Chondrocyte (in vitro differentiated cells): ENCODE measurements around the gene ERBB4. TPM values are rescaled to one million over a fixed set of nuclear protein-coding genes. Genes with fewer than 3 reads are reported as not detected.
"Not testable (repeated sequence)": the region's sequence is repeated elsewhere in the genome, so short reads cannot be mapped to it uniquely, and the experiment has no call there.

Experiments used
- DNase-seq: peaks from one replicate; pipeline ENCODE4 v3.0.0; 2021; ENCODE audit warnings: mixed read lengths, low spot score
- H3K27ac Mint-ChIP-seq: one replicate; pipeline ENCODE4 v1.8.0; 2021; ENCODE audit warnings: mild to moderate bottlenecking, moderate library complexity, mixed read lengths; ENCODE audit not compliant: unreplicated experiment
- H3K27me3 Mint-ChIP-seq: 2 replicates; pipeline ENCODE4 v1.8.0; 2021; ENCODE audit warnings: low read depth, mixed read lengths
- H3K36me3 Mint-ChIP-seq: 2 replicates; pipeline ENCODE4 v1.8.0; 2021; ENCODE audit warnings: low read depth, mixed read lengths
- H3K4me1 Mint-ChIP-seq: 2 replicates; pipeline ENCODE4 v1.8.0; 2021; ENCODE audit warnings: low read depth, mild to moderate bottlenecking, mixed read lengths
- H3K4me3 Mint-ChIP-seq: one replicate; pipeline ENCODE4 v1.8.0; 2021; ENCODE audit warnings: mild to moderate bottlenecking, moderate library complexity, mixed read lengths; ENCODE audit not compliant: unreplicated experiment
- H3K9me3 Mint-ChIP-seq: 2 replicates; pipeline ENCODE4 v1.8.0; 2021; ENCODE audit warnings: low read depth, mixed read lengths
- CTCF ChIP-seq: fragments of 200-600 bp; sonication (generic); IDR thresholded peaks from 2 replicates; pipeline ENCODE4 v1.5.0; 2021; ENCODE audit warnings: antibody characterized with exemption, mild to moderate bottlenecking, moderate library complexity
- total RNA-seq: library from RNA; stranded (reverse); gene quantifications from 3 replicates; pipeline ENCODE4 v1.2.1, GENCODE V29; 2021

The ERBB4 gene
- total RNA-seq, 1 donor from 2014 or later: 1.3 TPM

GRCh38 chr2:212465456-212465855, 73.1 kb downstream of the ERBB4 start:
- no peak for TF ChIP-seq CTCF
- H3K9me3 Mint-ChIP-seq: peaks cover 14% of the 10 kb centered on the region
- no peak overlapping the region for H3K4me3 Mint-ChIP-seq
- no peaks in the 10 kb centered on the region for H3K36me3 Mint-ChIP-seq
- no peaks in the 10 kb centered on the region for H3K27me3 Mint-ChIP-seq
- H3K4me1 Mint-ChIP-seq: no peaks in the 10 kb centered on the region
- H3K27ac Mint-ChIP-seq: no peak overlapping the region
- DNase-seq: no peak

- DNase-seq, H3K27me3 Mint-ChIP-seq, H3K4me3 Mint-ChIP-seq, H3K4me1 Mint-ChIP-seq, H3K27ac Mint-ChIP-seq, H3K36me3 Mint-ChIP-seq: not testable (repeated sequence)
- H3K9me3 Mint-ChIP-seq: peaks cover 19% of the 10 kb centered on the region
These were observed 76.9 kb downstream of the ERBB4 start for GRCh38 chr2:212461708-212462107.

GRCh38 chr2:212454149-212454548, 84.5 kb downstream of the ERBB4 start:
- H3K27me3 Mint-ChIP-seq: no peaks in the 10 kb centered on the region
- H3K4me1 Mint-ChIP-seq: peaks cover 26% of the 10 kb centered on the region
- H3K9me3 Mint-ChIP-seq: no peaks in the 10 kb centered on the region
- no peak overlapping the region for H3K4me3 Mint-ChIP-seq
- no peak for DNase-seq
- TF ChIP-seq CTCF: no peak
- H3K36me3 Mint-ChIP-seq: peaks cover 2% of the 10 kb centered on the region
- H3K27ac Mint-ChIP-seq: no peak overlapping the region

GRCh38 chr2:212451786-212452231, 86.8 kb downstream of the ERBB4 start:
- TF ChIP-seq CTCF: no peak

GRCh38 chr2:212448698-212449097, 89.9 kb downstream of the ERBB4 start:
- no peak for DNase-seq
- Mint-ChIP-seq H3K4me1 (peaks cover 31% of the 10 kb centered on the region), H3K9me3 (peaks cover 7% of the 10 kb centered on the region), H3K36me3 (no peaks in the 10 kb centered on the region), H3K4me3 (no peak overlapping the region), H3K27ac (no peak overlapping the region), H3K27me3 (no peaks in the 10 kb centered on the region)
- TF ChIP-seq CTCF: no peak

More at GRCh38 chr2:212451786-212452231, 86.8 kb downstream of the ERBB4 start:
- no peaks in the 10 kb centered on the region for H3K27me3 Mint-ChIP-seq
- H3K36me3 Mint-ChIP-seq: no peaks in the 10 kb centered on the region
- H3K4me1 Mint-ChIP-seq: peaks cover 31% of the 10 kb centered on the region
- peak overlapping the region; percentile 38 for H3K27ac Mint-ChIP-seq
- H3K9me3 Mint-ChIP-seq: no peaks in the 10 kb centered on the region
- H3K4me3 Mint-ChIP-seq: peak overlapping the region; percentile 0
- no peak for DNase-seq

- Mint-ChIP-seq H3K27ac (no peak overlapping the region), H3K4me1 (no peaks in the 10 kb centered on the region), H3K36me3 (peaks cover 8% of the 10 kb centered on the region)
These were observed 96.8 kb downstream of the ERBB4 start for GRCh38 chr2:212441821-212442220.

More at GRCh38 chr2:212441821-212442220, 96.8 kb downstream of the ERBB4 start:
- no peak for TF ChIP-seq CTCF
- Mint-ChIP-seq H3K4me3 (no peak overlapping the region), H3K27me3 (no peaks in the 10 kb centered on the region), H3K9me3 (peaks cover 28% of the 10 kb centered on the region)
- DNase-seq: no peak
